HEK293 (cell line): Measurements from ENCODE around the gene SLBP.
A peak's percentile ranks its signal among the peaks of the same experiment; 100 is the strongest.

Source experiments
- CTCF ChIA-PET: fragments of 350-600 bp; formaldehyde crosslinking; extraction: SDS; loops from one replicate; lab custom pipeline; 2021; ENCODE audit warnings: antibody characterized with exemption; lab: Yijun Ruan, JAX
- POLR2A ChIA-PET: fragments of 300-600 bp; formaldehyde crosslinking; extraction: SDS; loops from one replicate; lab custom pipeline; 2020; ENCODE audit warnings: antibody characterized with exemption, inconsistent platforms; lab: Yijun Ruan, JAX
- H3K27ac ChIP-seq: fragments of 200-500 bp; sonication (Bioruptor generic); 2 replicates; pipeline ENCODE4 v1.5.1; 2014; ENCODE audit warnings: low read depth, low read length, control low read depth, inconsistent platforms; ENCODE audit errors: extremely low read depth
- H3K36me3 ChIP-seq, 2 experiments: fragments of 200-500 bp in 1 of 2; sonication (Bioruptor generic) in 1 of 2; 1 replicate in 1 of 2; 2 replicates in 1 of 2; pipeline ENCODE4 v1.5.1; 2014 to 2017; ENCODE audit warnings: inconsistent platforms in 2 of 2, low read length in 2 of 2; ENCODE audit not compliant: control insufficient read depth in 2 of 2, insufficient read depth in 1 of 2
- H3K4me1 ChIP-seq: fragments of 200-500 bp; sonication (Bioruptor generic); 2 replicates; pipeline ENCODE4 v1.5.1; 2014; ENCODE audit warnings: mild to moderate bottlenecking, low read length, inconsistent platforms; ENCODE audit not compliant: control insufficient read depth, insufficient read depth
- H3K4me3 ChIP-seq: 2 replicates; pipeline ENCODE4 v1.5.1; 2011; ENCODE audit warnings: low read depth, mild to moderate bottlenecking, control low read depth, low read length, moderate library complexity
- H3K9me3 ChIP-seq: fragments of 200-500 bp; sonication (Bioruptor generic); 2 replicates; pipeline ENCODE4 v1.5.1; 2014; ENCODE audit warnings: low read depth, low read length, inconsistent platforms; ENCODE audit not compliant: control insufficient read depth, insufficient read depth
- GLI4 ChIP-seq: fragments of 450-650 bp; formaldehyde crosslinking; IDR thresholded peaks from 2 replicates; pipeline ENCODE4 v1.5.1; 2016; ENCODE audit warnings: missing biosample characterization, missing genetic modification characterization
- GLIS2 ChIP-seq: fragments of 450-650 bp; formaldehyde crosslinking; IDR thresholded peaks from 2 replicates; pipeline ENCODE4 v1.5.1; 2016; ENCODE audit warnings: missing biosample characterization, missing genetic modification characterization
- HOXC10 ChIP-seq: sonication (generic); formaldehyde crosslinking; IDR thresholded peaks from 2 replicates; pipeline ENCODE4 v1.8.1; 2023; ENCODE audit warnings: mild to moderate bottlenecking, missing genetic modification reagents
- KLF8 ChIP-seq: fragments of 450-650 bp; formaldehyde crosslinking; IDR thresholded peaks from 2 replicates; pipeline ENCODE4 v1.5.1; 2016; ENCODE audit warnings: missing biosample characterization, missing genetic modification characterization
- KLF9 ChIP-seq: fragments of 450-650 bp; formaldehyde crosslinking; IDR thresholded peaks from 2 replicates; pipeline ENCODE4 v1.5.1; 2016; ENCODE audit warnings: missing biosample characterization, missing genetic modification characterization, low read depth
- MEIS1 ChIP-seq: sonication (generic); formaldehyde crosslinking; IDR thresholded peaks from 2 replicates; pipeline ENCODE4 v1.8.1; 2022; ENCODE audit warnings: missing genetic modification reagents, mild to moderate bottlenecking, borderline replicate concordance
- OSR2 ChIP-seq: fragments of 450-650 bp; formaldehyde crosslinking; IDR thresholded peaks from 2 replicates; pipeline ENCODE4 v1.5.1; 2016; ENCODE audit warnings: missing biosample characterization, missing genetic modification characterization
- PBX3 ChIP-seq: sonication (generic); formaldehyde crosslinking; IDR thresholded peaks from 2 replicates; pipeline ENCODE4 v1.8.1; 2022; ENCODE audit warnings: mild to moderate bottlenecking, moderate library complexity, missing genetic modification reagents
- SCRT1 ChIP-seq: fragments of 450-650 bp; formaldehyde crosslinking; IDR thresholded peaks from 2 replicates; pipeline ENCODE4 v1.5.1; 2016; ENCODE audit warnings: missing biosample characterization, missing genetic modification characterization, borderline replicate concordance
- SP2 ChIP-seq: fragments of 450-650 bp; formaldehyde crosslinking; IDR thresholded peaks from 2 replicates; pipeline ENCODE4 v1.5.1; 2016; ENCODE audit warnings: missing biosample characterization, missing genetic modification characterization
- SP3 ChIP-seq: fragments of 450-650 bp; formaldehyde crosslinking; IDR thresholded peaks from 2 replicates; pipeline ENCODE4 v1.5.1; 2016; ENCODE audit warnings: missing biosample characterization, missing genetic modification characterization
- ZBTB20 ChIP-seq: fragments of 450-650 bp; formaldehyde crosslinking; IDR thresholded peaks from 2 replicates; pipeline ENCODE4 v1.5.1; 2016; ENCODE audit warnings: missing biosample characterization, missing genetic modification characterization
- ZBTB26 ChIP-seq: fragments of 450-650 bp; formaldehyde crosslinking; optimal IDR thresholded peaks from 2 replicates; pipeline ENCODE3; 2016; ENCODE audit warnings: missing biosample characterization, mild to moderate bottlenecking, missing genetic modification characterization
- ZEB2 ChIP-seq: fragments of 450-650 bp; formaldehyde crosslinking; IDR thresholded peaks from 2 replicates; pipeline ENCODE4 v1.5.1; 2016; ENCODE audit warnings: missing biosample characterization, missing genetic modification characterization
- ZNF10 ChIP-seq: fragments of 450-650 bp; formaldehyde crosslinking; IDR thresholded peaks from 2 replicates; pipeline ENCODE4 v1.5.1; 2017; ENCODE audit warnings: missing biosample characterization, missing genetic modification characterization
- ZNF155 ChIP-seq: fragments of 450-650 bp; formaldehyde crosslinking; IDR thresholded peaks from 2 replicates; pipeline ENCODE4 v1.5.1; 2016; ENCODE audit warnings: missing biosample characterization, missing genetic modification characterization
- ZNF391 ChIP-seq: fragments of 450-650 bp; formaldehyde crosslinking; IDR thresholded peaks from 2 replicates; pipeline ENCODE4 v1.5.1; 2016; ENCODE audit warnings: low read depth, missing biosample characterization, missing genetic modification characterization, borderline replicate concordance
- ZNF513 ChIP-seq: fragments of 450-650 bp; IDR thresholded peaks from 2 replicates; pipeline ENCODE4 v1.5.1; 2018; ENCODE audit warnings: missing biosample characterization, missing genetic modification characterization
- ZNF529 ChIP-seq: fragments of 450-650 bp; formaldehyde crosslinking; IDR thresholded peaks from 2 replicates; pipeline ENCODE4 v1.5.1; 2017; ENCODE audit warnings: missing genetic modification characterization, missing biosample characterization; ENCODE audit not compliant: insufficient replicate concordance
- ZNF600 ChIP-seq: fragments of 450-650 bp; formaldehyde crosslinking; IDR thresholded peaks from 2 replicates; pipeline ENCODE4 v1.5.1; 2016; ENCODE audit warnings: missing biosample characterization, missing genetic modification characterization
- ZNF639 ChIP-seq: fragments of 450-650 bp; formaldehyde crosslinking; IDR thresholded peaks from 2 replicates; pipeline ENCODE4 v1.5.1; 2016; ENCODE audit warnings: missing biosample characterization, missing genetic modification characterization
- ZNF707 ChIP-seq: fragments of 450-650 bp; formaldehyde crosslinking; IDR thresholded peaks from 2 replicates; pipeline ENCODE4 v1.5.1; 2016; ENCODE audit warnings: missing biosample characterization, missing genetic modification characterization
- ZNF76 ChIP-seq: fragments of 450-650 bp; formaldehyde crosslinking; IDR thresholded peaks from 2 replicates; pipeline ENCODE4; 2016; ENCODE audit warnings: low read depth, missing biosample characterization, missing genetic modification characterization, borderline replicate concordance
- ZNF791 ChIP-seq: fragments of 450-650 bp; formaldehyde crosslinking; IDR thresholded peaks from 2 replicates; pipeline ENCODE4 v1.5.1; 2016; ENCODE audit warnings: missing biosample characterization, missing genetic modification characterization
- ZNF792 ChIP-seq: fragments of 450-650 bp; formaldehyde crosslinking; IDR thresholded peaks from 2 replicates; pipeline ENCODE4 v1.5.1; 2016; ENCODE audit warnings: missing biosample characterization, missing genetic modification characterization
- ZSCAN23 ChIP-seq: fragments of 450-650 bp; formaldehyde crosslinking; IDR thresholded peaks from 2 replicates; pipeline ENCODE4 v1.5.1; 2016; ENCODE audit warnings: missing biosample characterization, missing genetic modification characterization
- ZSCAN4 ChIP-seq: fragments of 450-650 bp; formaldehyde crosslinking; IDR thresholded peaks from 2 replicates; pipeline ENCODE4 v1.5.1; 2017; ENCODE audit warnings: missing biosample characterization, missing genetic modification characterization

Gene SLBP

GRCh38 chr4:1711571-1712215, 426 bp downstream of the SLBP start:
- TF ChIP-seq KLF8 (tag by site-specific recombination) (0 out of 2 replicates have a peak, but pooled peaks have one; percentile 4), ZBTB26 (peak; percentile 73), SP2 (tag by site-specific recombination) (peak; percentile 14; the same call in 1 of the 2 replicates), ZNF76 (tag by site-specific recombination) (peak; percentile 65; the same call in 1 of the 2 replicates), MEIS1 (CRISPR knock-in tag) (no peak), SCRT1 (tag by site-specific recombination) (no peak), GLI4 (tag by site-specific recombination) (no peak), ZEB2 (0 out of 2 replicates have a peak, but pooled peaks have one; percentile 2), PBX3 (CRISPR knock-in tag) (no peak), GLIS2 (peak; percentile 41; the same call in 1 of the 2 replicates), ZBTB20 (tag by site-specific recombination) (0 out of 2 replicates have a peak, but pooled peaks have one; percentile 4)
- Histone ChIP-seq H3K4me1 (no peaks in the 10 kb centered on the region), H3K9me3 (no peaks in the 10 kb centered on the region), H3K36me3 (peaks cover 1 to 46% of the 10 kb centered on the region in 2 experiments; a peak in 2 of 3 replicates), H3K4me3 (peak overlapping the region; percentile 85), H3K27ac (peak overlapping the region; percentile 99)
- ChIA-PET CTCF (interaction anchor here (1.1 to 3.4 kb wide), 2 partner anchors 18 to 19 kb away, joined by 4 to 14 read pairs; no protein-coding TSS in a partner anchor), POLR2A (interaction anchor here (0.5 to 1.8 kb wide), 10 partner anchors 9 to 456 kb away, joined by 3 to 44 read pairs (median 3); partner anchors contain the start of genes TACC3 and TMEM129)

- POLR2A ChIA-PET = interaction anchor here (0.5 to 1.8 kb wide), 3 partner anchors 9 to 96 kb away, joined by 3 to 44 read pairs (median 9); partner anchors contain the start of genes TACC3 and TMEM129
- no peaks in the 10 kb centered on the region for H3K4me1 ChIP-seq
- peak overlapping the region; percentile 85 for H3K4me3 ChIP-seq
- CTCF ChIA-PET = interaction anchor here (1.1 kb wide), 1 partner anchor 18 kb away, joined by 4 read pairs; no protein-coding TSS in a partner anchor
- peak overlapping the region; percentile 99; the same call in 1 of the 2 replicates for H3K27ac ChIP-seq
- peaks cover 4 to 45% of the 10 kb centered on the region in 2 experiments; a peak in 2 of 3 replicates for H3K36me3 ChIP-seq
- no peaks in the 10 kb centered on the region for H3K9me3 ChIP-seq
- TF ChIP-seq ZNF791 (tag by site-specific recombination) (no peak), KLF9 (0 out of 2 replicates have a peak, but pooled peaks have one; percentile 16), ZNF529 (tag by site-specific recombination) (no peak), ZNF155 (tag by site-specific recombination) (no peak), ZNF792 (tag by site-specific recombination) (no peak), HOXC10 (no peak), KLF8 (tag by site-specific recombination) (0 out of 2 replicates have a peak, but pooled peaks have one; percentile 14), ZNF391 (tag by site-specific recombination) (no peak), SP3 (tag by site-specific recombination) (0 out of 2 replicates have a peak, but pooled peaks have one; percentile 24), ZNF10 (tag by site-specific recombination) (no peak), ZNF600 (tag by site-specific recombination) (peak; percentile 61), ZNF513 (tag by site-specific recombination) (no peak), OSR2 (tag by site-specific recombination) (no peak), ZSCAN23 (tag by site-specific recombination) (no peak), ZNF707 (no peak), ZSCAN4 (no peak), ZNF639 (tag by site-specific recombination) (no peak)
These were observed 1.0 kb downstream of the SLBP start for GRCh38 chr4:1711055-1711570.
